ENCODE data around the gene MNT. TPM values are rescaled to one million over a fixed set of nuclear protein-coding genes. Genes with fewer than 3 reads are reported as not detected.

The MNT gene
- total and polyA plus RNA-seq, 4 donors, result 1.7 to 5.0 (median 2.6) TPM

GRCh38 chr17:2427215-2427614 is 26.4 kb upstream of the MNT start:
- no peak for DNase-seq (ENCODE audit: low spot score)
- Histone ChIP-seq H3K27ac (ENCODE audit: low read depth in 1 of 2, low read length in 2 of 2) (no peak overlapping the region), H3K36me3 (ENCODE audit: control insufficient read depth in 4 of 4, insufficient read depth in 3 of 4, low read depth in 1 of 4, low read length in 3 of 4) (peaks cover 0 to 2% (median 0%) of the 10 kb centered on the region in 4 donors), H3K9ac (ENCODE audit: low read depth in 1 of 2, low read length in 2 of 2) (no peak overlapping the region), H3K27me3 (ENCODE audit: control insufficient read depth in 4 of 4, insufficient read depth in 4 of 4, low read length in 3 of 4) (no peaks in the 10 kb centered on the region), H3K4me3 (ENCODE audit: low read depth in 1 of 3, low read length in 3 of 3) (no peak overlapping the region), H3K9me3 (ENCODE audit: control insufficient read depth in 4 of 4, low read length in 3 of 4) (no peaks in the 10 kb centered on the region), H3K4me1 (ENCODE audit: control insufficient read depth in 4 of 4, insufficient read depth in 4 of 4, low read length in 3 of 4) (no peaks in the 10 kb centered on the region)
- 81% methylated on average over 2 of the region's 2 CpGs for WGBS
- TF ChIP-seq SP1 (IDR thresholded peaks at IDR 0.05) (no peak), CTCF (IDR thresholded peaks at IDR 0.05; ENCODE audit: low read depth, low read length, missing input control) (no peak), TAF1 (conservative IDR thresholded peaks at IDR 0.05) (no peak), RAD21 (IDR thresholded peaks at IDR 0.05) (no peak), RXRA (IDR thresholded peaks at IDR 0.05) (no peak), ATF3 (IDR thresholded peaks at IDR 0.05) (no peak), NR2F2 (IDR thresholded peaks at IDR 0.05) (no peak), REST (IDR thresholded peaks at IDR 0.05) (no peak), FOXA1 (IDR thresholded peaks at IDR 0.05) (no peak), HNF4A (conservative IDR thresholded peaks at IDR 0.05) (no peak), ZBTB33 (IDR thresholded peaks at IDR 0.05) (no peak), EGR1 (IDR thresholded peaks at IDR 0.05; ENCODE audit: low read depth in 2 of 2) (no peak)

- no peak overlapping the region for H3K4me3 ChIP-seq (ENCODE audit: low read depth in 1 of 3, low read length in 3 of 3)
- 95% methylated on average over 6 of the region's 6 CpGs for WGBS
- TF ChIP-seq GABPA (IDR thresholded peaks at IDR 0.05 in 1 of 2, conservative IDR thresholded peaks at IDR 0.05 in 1 of 2) (no peak), ATF3 (IDR thresholded peaks at IDR 0.05) (no peak)
- no peaks in the 10 kb centered on the region for H3K27me3 ChIP-seq (ENCODE audit: control insufficient read depth in 4 of 4, insufficient read depth in 4 of 4, low read length in 3 of 4)
- no peak overlapping the region for H3K9ac ChIP-seq (ENCODE audit: low read depth in 1 of 2, low read length in 2 of 2)
- H3K4me1 ChIP-seq (ENCODE audit: control insufficient read depth in 4 of 4, insufficient read depth in 4 of 4, low read length in 3 of 4), result peaks cover 0 to 1% (median 0%) of the 10 kb centered on the region in 4 donors
- H3K36me3 ChIP-seq (ENCODE audit: control insufficient read depth in 4 of 4, insufficient read depth in 3 of 4, low read depth in 1 of 4, low read length in 3 of 4), result peaks cover 7 to 13% (median 11%) of the 10 kb centered on the region in 4 donors
- no peak for DNase-seq (ENCODE audit: low spot score)
- no peak overlapping the region for H3K27ac ChIP-seq (ENCODE audit: low read depth in 1 of 2, low read length in 2 of 2)
- H3K9me3 ChIP-seq (ENCODE audit: control insufficient read depth in 4 of 4, low read length in 3 of 4), result no peaks in the 10 kb centered on the region
Measured at GRCh38 chr17:2423271-2423670, 22.4 kb upstream of the MNT start.

All from liver (tissue), 9 donors.